ENCODE data around the gene EMCN.
"Not testable (repeated sequence)": the region's sequence is repeated elsewhere in the genome, so short reads cannot be mapped to it uniquely, and the experiment has no call there.

EMCN gene

DNA sequence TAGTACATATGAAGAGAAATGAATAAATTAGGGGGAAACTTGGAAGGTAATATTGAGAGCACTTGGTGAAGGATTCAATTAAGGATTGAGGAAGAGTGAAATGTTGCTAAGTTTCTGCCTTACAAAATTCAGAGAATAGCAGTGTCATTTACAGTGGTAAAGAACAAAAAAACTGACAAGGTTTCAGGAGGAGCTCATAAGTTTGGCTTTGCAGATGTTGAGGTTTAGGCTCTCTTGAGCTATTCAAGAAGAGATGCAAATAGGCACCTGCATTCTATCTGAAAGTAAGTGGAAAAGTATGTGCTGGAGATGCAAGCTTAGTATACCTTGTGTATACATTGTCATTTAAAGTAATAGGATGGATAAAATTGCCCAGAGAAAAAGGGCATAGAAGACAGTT is 22.3 kb upstream of the EMCN start:
- no peak overlapping the region for H3K4me3 ChIP-seq (ENCODE audit: low read length)
- no peak for DNase-seq (ENCODE audit: low read depth)
- TF ChIP-seq CTCF (conservative IDR thresholded peaks at IDR 0.05; ENCODE audit: low read depth, low read length): no peak

DNA sequence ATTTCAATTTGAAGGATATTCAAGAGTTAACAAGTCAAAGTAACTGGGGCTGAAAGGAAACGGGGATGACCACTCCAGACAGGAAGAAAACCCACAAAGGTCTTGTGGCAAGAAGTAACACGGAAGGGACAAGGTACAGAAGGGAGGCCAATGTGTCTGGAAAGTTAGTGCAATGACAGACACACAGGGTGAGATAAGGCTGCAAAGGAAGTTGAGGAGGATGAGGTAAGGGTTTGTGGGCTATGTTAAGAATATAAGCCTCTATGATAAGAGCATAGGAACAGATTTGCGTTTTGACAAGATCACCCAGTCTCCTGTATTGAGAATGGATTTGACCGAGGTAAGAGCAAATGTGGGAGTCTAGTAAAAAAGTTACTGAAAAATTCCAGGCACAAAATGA is 21.9 kb upstream of the EMCN start:
- TF ChIP-seq CTCF (conservative IDR thresholded peaks at IDR 0.05; ENCODE audit: low read depth, low read length): no peak
- no peak for DNase-seq (ENCODE audit: low read depth)
- H3K4me3 ChIP-seq (ENCODE audit: low read length): no peak overlapping the region

- DNase-seq (ENCODE audit: low read depth): no peak
- no peak for TF ChIP-seq CTCF (conservative IDR thresholded peaks at IDR 0.05; ENCODE audit: low read depth, low read length)
- no peak overlapping the region for H3K4me3 ChIP-seq (ENCODE audit: low read length)
These were observed 15.9 kb upstream of the EMCN start for GRCh38 chr4:100533741-100534140.

DNA sequence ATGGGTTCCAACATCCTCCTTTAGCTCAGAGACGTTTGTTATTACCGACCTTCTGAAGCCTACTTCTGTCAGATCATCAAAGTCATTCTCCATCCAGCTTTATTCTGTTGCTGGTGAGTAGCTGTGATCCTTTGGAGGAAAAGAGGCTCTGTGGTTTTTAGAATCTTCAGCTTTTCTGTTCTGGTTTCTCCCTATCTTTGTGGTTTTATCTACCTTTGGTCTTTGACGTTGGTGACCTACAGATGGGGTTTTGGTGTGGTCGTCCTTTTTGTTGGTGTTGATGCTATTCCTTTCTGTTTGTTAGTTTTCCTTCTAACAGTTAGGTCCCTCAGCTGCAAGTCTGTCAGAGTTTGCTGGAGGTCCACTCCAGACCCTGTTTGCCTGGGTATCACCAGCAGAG is 12.3 kb upstream of the EMCN start:
- not testable (repeated sequence) for DNase-seq (ENCODE audit: low read depth); H3K4me3 ChIP-seq (ENCODE audit: low read length)

DNA sequence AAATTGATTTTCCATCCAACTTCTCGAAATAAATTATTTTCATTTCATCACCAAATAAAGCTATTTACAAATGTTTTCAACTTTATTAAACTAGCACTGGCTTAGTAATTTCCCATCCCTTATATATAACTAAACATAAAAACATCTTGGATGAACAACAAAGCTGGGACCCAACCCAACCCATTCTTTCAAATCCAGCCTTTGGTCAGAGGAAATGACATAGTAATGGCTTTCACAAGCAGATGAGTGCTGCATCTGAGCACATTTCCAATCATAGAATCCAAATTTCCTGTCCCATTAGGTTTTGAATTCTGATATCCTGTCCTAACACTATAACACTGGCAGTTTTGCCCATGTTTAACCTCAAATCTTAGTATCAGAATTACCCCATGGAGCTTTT is 7.9 kb upstream of the EMCN start:
- H3K4me3 ChIP-seq (ENCODE audit: low read length): no peak overlapping the region
- no peak for TF ChIP-seq CTCF (conservative IDR thresholded peaks at IDR 0.05; ENCODE audit: low read depth, low read length)
- DNase-seq (ENCODE audit: low read depth): no peak

- TF ChIP-seq CTCF (conservative IDR thresholded peaks at IDR 0.05; ENCODE audit: low read depth, low read length): no peak
- no peak overlapping the region for H3K4me3 ChIP-seq (ENCODE audit: low read length)
- DNase-seq (ENCODE audit: low read depth): no peak
These were observed 1.4 kb upstream of the EMCN start for GRCh38 chr4:100519205-100519604.

DNA sequence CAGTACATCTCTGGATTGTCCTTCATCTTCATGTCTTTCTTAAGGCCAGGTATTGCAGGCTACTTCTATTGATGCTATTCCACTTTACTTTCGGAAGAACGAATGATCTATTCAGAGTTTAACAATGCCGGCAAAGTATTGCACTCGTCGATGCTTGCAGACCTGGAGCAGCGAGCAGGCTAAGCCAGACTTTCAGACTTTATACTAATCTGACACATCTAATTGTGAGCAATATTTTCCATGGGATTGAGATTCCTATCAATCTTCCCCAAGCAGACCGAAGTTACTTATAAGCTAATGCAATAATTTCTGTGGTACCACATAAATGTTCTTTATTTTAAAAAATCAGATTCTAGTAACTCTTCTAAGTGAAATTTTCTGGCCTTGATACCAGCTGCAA is 1.6 kb downstream of the EMCN start:
- DNase-seq (ENCODE audit: low read depth): no peak
- no peak overlapping the region for H3K4me3 ChIP-seq (ENCODE audit: low read length)
- no peak for TF ChIP-seq CTCF (conservative IDR thresholded peaks at IDR 0.05; ENCODE audit: low read depth, low read length)

DNA sequence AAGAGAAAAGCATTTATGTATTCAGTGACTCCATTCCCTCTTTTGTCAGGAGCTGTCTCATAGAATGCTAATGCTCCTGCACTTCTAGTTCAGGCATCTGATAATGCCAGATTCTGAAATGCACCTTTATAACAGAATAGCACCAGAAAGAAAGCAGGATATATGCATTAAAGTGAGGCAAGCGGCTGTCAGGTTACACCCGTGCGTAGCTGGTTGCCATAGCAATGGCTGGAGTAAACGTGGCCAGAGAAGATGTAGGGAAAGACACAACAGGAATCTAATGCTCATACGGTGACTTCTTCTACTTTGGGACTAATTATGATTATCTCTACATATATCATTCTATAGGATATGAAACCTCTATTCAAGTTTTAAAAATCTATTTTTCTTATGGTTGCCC is 5.9 kb downstream of the EMCN start:
- no peak overlapping the region for H3K4me3 ChIP-seq (ENCODE audit: low read length)
- no peak for TF ChIP-seq CTCF (conservative IDR thresholded peaks at IDR 0.05; ENCODE audit: low read depth, low read length)
- DNase-seq (ENCODE audit: low read depth): no peak

Measured in retinal pigment epithelial cell (primary cell).